Stimulated activated CD4-positive, alpha-beta T cell treated with anti-CD3 and anti-CD28 coated beads, Interleukin-1b, Interleukin-23, amount 100 ng/mL, for 24 hours (primary cell): ENCODE measurements around the gene SNRPA.
"Not testable (repeated sequence)": the region's sequence is repeated elsewhere in the genome, so short reads cannot be mapped to it uniquely, and the experiment has no call there.

Source experiments
- DNase-seq, 4 experiments: peaks; one replicate each; pipeline ENCODE4 v3.0.0-alpha.2; 2020; ENCODE audit warnings: low read depth in 4 of 4, low spot score in 1 of 4

The SNRPA gene

GRCh38 chr19:40811478-40812341, 60.7 kb downstream of the SNRPA start:
- DNase-seq: no peak

- not testable (repeated sequence) for DNase-seq
Observed at GRCh38 chr19:40812571-40812970, 61.6 kb downstream of the SNRPA start.

GRCh38 chr19:40813182-40813581, 62.2 kb downstream of the SNRPA start:
- no peak for DNase-seq
